Uterus (tissue), 4 donors: Measurements from ENCODE around the gene BCL2L11. TPM values are rescaled to one million over a fixed set of nuclear protein-coding genes. Genes with fewer than 3 reads are reported as not detected.

Experiments
- DNase-seq, 2 donors: peaks; one replicate each; pipeline ENCODE4 v3.0.0-alpha.2; 2019 to 2020
- H3K27ac ChIP-seq, 2 donors: fragments of 200-600 bp; sonication (generic); 1 replicate in 1 of 2; 2 replicates in 1 of 2; pipeline ENCODE4 v1.5.1; 2016 to 2018
- H3K27me3 ChIP-seq, 2 donors: fragments of 200-600 bp; sonication (generic); one replicate each; pipeline ENCODE4 v1.5.1; 2018 to 2019; ENCODE audit warnings: control low read depth in 1 of 2
- H3K36me3 ChIP-seq, 2 donors: fragments of 200-600 bp; sonication (generic); one replicate each; pipeline ENCODE4 v1.5.1; 2019; ENCODE audit warnings: control low read depth in 1 of 2
- H3K4me1 ChIP-seq, 2 donors: fragments of 200-600 bp; sonication (generic); one replicate each; pipeline ENCODE4 v1.5.1; 2018 to 2019; ENCODE audit warnings: control low read depth in 1 of 2
- H3K4me3 ChIP-seq, 2 donors: fragments of 200-600 bp; sonication (generic); 1 replicate in 1 of 2; 2 replicates in 1 of 2; pipeline ENCODE4 v1.5.1; 2018 to 2019; ENCODE audit warnings: mild to moderate bottlenecking in 1 of 2
- H3K9me3 ChIP-seq, 2 donors: fragments of 200-600 bp; sonication (generic); one replicate each; pipeline ENCODE4 v1.5.1; 2019; ENCODE audit warnings: control low read depth in 1 of 2
- CTCF ChIP-seq, 4 experiments: fragments of 200-600 bp in 2 of 4; fragments of 450-650 bp in 2 of 4; sonication (generic) in 2 of 4; IDR thresholded peaks; one replicate each; pipeline ENCODE4 v1.5.1; 2016 to 2019; ENCODE audit warnings: antibody characterized with exemption in 4 of 4, mild to moderate bottlenecking in 2 of 4, moderate library complexity in 1 of 4
- POLR2A ChIP-seq, 2 donors: fragments of 450-650 bp; IDR thresholded peaks; one replicate each; pipeline ENCODE4 v1.6.1; 2016; ENCODE audit warnings: antibody characterized with exemption in 2 of 2, mild to moderate bottlenecking in 1 of 2, moderate library complexity in 1 of 2
- intact Hi-C: fragments of 100-400 bp; cut with DNase I; formaldehyde crosslinking; loops from one replicate; pipeline ENCODE4 v1.15.1; 2023; ENCODE audit warnings: low total_unique reads
- total RNA-seq, 4 donors: library from RNA; depleted of rRNA in 3 of 4; stranded (reverse); fragments of >200 nt in 3 of 4; gene quantifications; one replicate each; pipeline versions ENCODE4 v1.1.0 to v1.2.4, GENCODE V29; 2014 to 2023
- donor health status: DM: yes; HTN: yes; CAD: no.

BCL2L11 gene
- total RNA-seq, 4 donors from 2014 or later = 2.0 to 21.8 (median 15.4) TPM

DNA sequence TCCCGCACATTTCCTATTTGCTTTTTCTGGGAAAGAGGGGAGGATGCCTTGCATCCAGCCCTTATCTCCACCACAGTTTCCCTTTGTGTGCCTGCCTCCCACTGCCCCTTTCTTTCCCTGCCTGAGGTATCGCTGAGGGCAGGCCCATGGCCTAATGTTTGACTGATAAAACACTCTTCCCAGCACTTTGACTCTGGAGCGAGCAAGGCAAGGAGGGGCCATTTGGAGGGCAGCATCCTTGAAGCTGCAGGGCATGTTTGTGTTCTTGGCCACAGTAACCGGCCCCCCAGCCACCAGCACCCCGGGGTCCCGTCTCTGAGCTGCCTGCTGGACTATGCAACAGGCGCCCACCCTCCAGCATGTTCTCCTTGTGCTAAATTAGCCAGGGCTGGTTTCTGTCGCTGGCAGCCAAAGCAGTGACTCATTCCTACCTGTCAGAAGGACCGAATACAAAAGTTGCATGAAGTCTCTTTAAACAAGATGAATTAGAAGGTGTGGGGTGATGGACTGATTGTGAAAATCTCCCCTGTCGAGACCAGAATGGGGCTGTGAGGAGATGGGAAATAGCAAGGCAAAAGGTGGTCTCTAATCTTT, 50.7 kb downstream of the BCL2L11 start:
- Histone ChIP-seq H3K4me1 (no peaks in the 10 kb centered on the region), H3K4me3 (no peak overlapping the region), H3K9me3 (no peaks in the 10 kb centered on the region), H3K27me3 (no peaks in the 10 kb centered on the region), H3K36me3 (no peaks in the 10 kb centered on the region), H3K27ac (no peak overlapping the region)
- no peak for TF ChIP-seq POLR2A (IDR thresholded peaks at IDR 0.05)
- TF ChIP-seq CTCF (IDR thresholded peaks at IDR 0.05) = no peak
- DNase-seq = no peak
- intact Hi-C loops = no loop called here

DNA sequence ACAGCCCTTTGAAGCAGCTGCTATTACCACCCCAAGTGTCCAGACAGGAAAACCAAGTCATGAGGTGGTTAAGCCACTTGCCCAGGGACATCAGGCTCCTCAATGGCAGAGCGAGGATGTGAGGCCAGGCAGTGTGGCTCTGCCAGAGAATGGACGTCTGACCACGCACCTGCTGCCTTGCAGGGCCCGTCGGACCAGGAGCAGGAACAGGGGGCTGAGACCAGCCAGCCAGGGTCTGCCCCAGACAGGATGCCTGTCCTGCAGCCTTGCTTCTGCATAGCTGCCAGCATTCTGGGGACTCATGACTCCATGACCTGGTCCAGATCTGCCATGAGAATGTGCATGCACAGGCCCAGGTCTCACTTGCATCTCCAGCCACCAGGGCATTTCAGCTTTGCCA, 52.0 kb downstream of the BCL2L11 start:
- no peak overlapping the region for H3K27ac ChIP-seq
- H3K9me3 ChIP-seq = no peaks in the 10 kb centered on the region
- H3K27me3 ChIP-seq = no peaks in the 10 kb centered on the region
- no peak for DNase-seq
- H3K4me3 ChIP-seq = no peak overlapping the region
- intact Hi-C loops = no loop called here
- no peak for TF ChIP-seq POLR2A (IDR thresholded peaks at IDR 0.05)
- TF ChIP-seq CTCF (IDR thresholded peaks at IDR 0.05) = no peak
- no peaks in the 10 kb centered on the region for H3K4me1 ChIP-seq
- H3K36me3 ChIP-seq = no peaks in the 10 kb centered on the region

- intact Hi-C loops = no loop called here
- DNase-seq = no peak
- TF ChIP-seq CTCF (IDR thresholded peaks at IDR 0.05) (no peak), POLR2A (IDR thresholded peaks at IDR 0.05) (no peak)
- H3K4me3 ChIP-seq = no peak overlapping the region
- H3K9me3 ChIP-seq = no peaks in the 10 kb centered on the region
- no peaks in the 10 kb centered on the region for H3K27me3 ChIP-seq
- no peaks in the 10 kb centered on the region for H3K36me3 ChIP-seq
- no peak overlapping the region for H3K27ac ChIP-seq
- no peaks in the 10 kb centered on the region for H3K4me1 ChIP-seq
Measured at GRCh38 chr2:111173338-111173737, 52.6 kb downstream of the BCL2L11 start.

DNA sequence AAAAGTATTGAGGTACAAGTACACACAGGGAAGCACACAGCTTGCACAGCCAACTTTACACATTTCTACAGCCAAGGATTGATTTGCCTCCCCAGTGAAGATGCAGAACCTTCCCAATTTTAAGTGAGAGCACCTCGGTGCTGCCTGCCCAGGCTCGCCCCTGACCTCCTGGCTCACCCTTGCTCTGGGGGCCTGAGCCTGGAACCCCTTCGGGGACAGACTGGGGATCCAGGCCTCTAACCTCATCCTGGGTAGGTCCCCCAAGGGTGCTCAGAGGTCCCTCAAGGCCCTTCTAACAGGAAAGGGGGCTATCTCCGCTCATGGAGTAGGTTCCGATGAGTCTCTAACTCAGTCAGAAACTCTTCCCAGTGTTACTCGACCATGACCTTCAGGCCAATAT, 53.1 kb downstream of the BCL2L11 start:
- Histone ChIP-seq H3K27ac (no peak overlapping the region), H3K4me1 (no peaks in the 10 kb centered on the region), H3K36me3 (no peaks in the 10 kb centered on the region), H3K27me3 (no peaks in the 10 kb centered on the region), H3K9me3 (no peaks in the 10 kb centered on the region), H3K4me3 (no peak overlapping the region)
- intact Hi-C loops = no loop called here
- no peak for DNase-seq
- TF ChIP-seq CTCF (IDR thresholded peaks at IDR 0.05) (no peak), POLR2A (IDR thresholded peaks at IDR 0.05) (no peak)

DNA sequence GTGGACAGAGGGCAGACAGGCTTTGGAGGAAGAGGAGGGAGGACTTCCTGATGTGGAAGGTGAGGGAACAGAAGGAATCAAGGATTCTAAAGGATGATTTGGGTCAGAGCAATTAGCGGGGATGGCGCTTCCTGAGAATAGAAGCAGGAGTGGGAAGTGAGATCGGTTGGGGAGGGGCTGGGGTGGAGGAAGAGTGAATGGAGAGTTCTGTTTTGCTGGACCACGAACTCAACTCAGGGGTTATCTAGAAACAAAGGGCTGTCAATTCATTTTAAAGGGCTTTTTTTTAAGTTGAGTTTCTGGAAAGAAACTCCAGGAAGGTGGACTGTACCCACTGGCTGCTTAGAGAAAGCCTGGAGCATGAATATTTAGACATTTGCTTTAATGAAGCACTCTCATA, 54.9 kb downstream of the BCL2L11 start:
- no peak for TF ChIP-seq POLR2A (IDR thresholded peaks at IDR 0.05)
- no peak for TF ChIP-seq CTCF (IDR thresholded peaks at IDR 0.05)

More for the DNA sequence above, 54.9 kb downstream of the BCL2L11 start:
- Histone ChIP-seq H3K9me3 (no peaks in the 10 kb centered on the region), H3K36me3 (no peaks in the 10 kb centered on the region), H3K27me3 (no peaks in the 10 kb centered on the region), H3K4me1 (no peaks in the 10 kb centered on the region), H3K27ac (no peak overlapping the region), H3K4me3 (no peak overlapping the region)
- DNase-seq = no peak
- intact Hi-C loops = no loop called here
